ENCODE data around the gene P4HTM. TPM values are rescaled to one million over a fixed set of nuclear protein-coding genes. Genes with fewer than 3 reads are reported as not detected.

Gene P4HTM
- total RNA-seq, 3 donors from 2014 or later = 40.2 to 60.6 (median 41.4) TPM

DNA sequence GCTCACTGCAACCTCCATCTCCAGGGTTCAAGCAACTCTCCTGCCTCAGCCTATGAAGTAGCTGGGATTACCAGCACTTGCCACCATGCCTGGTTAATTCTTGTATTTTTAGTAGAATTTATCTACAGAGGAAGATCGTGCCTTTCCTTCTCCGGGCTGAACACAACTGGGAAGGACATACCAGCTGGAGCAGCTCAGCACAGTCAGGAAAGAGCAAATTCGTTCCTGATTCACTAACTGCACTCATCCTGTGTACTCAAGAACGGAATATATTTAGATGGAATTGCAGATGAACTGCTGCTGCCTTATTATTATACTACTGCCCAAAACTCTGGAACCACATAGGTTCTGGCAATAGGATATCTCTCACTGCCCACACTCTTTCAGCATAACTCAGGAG is 27.1 kb upstream of the P4HTM start:
- DNase-seq = no peak
- no peak for ATAC-seq
- no peaks in the 10 kb centered on the region for H3K36me3 ChIP-seq (ENCODE audit: low read depth)
- intact Hi-C loops (cut with DNase I, micrococcal nuclease) = no loop called here
- peaks cover 22% of the 10 kb centered on the region for H3K4me1 ChIP-seq (ENCODE audit: low read depth)
- H3K9me3 ChIP-seq = no peaks in the 10 kb centered on the region
- TF ChIP-seq, protein P1, sequence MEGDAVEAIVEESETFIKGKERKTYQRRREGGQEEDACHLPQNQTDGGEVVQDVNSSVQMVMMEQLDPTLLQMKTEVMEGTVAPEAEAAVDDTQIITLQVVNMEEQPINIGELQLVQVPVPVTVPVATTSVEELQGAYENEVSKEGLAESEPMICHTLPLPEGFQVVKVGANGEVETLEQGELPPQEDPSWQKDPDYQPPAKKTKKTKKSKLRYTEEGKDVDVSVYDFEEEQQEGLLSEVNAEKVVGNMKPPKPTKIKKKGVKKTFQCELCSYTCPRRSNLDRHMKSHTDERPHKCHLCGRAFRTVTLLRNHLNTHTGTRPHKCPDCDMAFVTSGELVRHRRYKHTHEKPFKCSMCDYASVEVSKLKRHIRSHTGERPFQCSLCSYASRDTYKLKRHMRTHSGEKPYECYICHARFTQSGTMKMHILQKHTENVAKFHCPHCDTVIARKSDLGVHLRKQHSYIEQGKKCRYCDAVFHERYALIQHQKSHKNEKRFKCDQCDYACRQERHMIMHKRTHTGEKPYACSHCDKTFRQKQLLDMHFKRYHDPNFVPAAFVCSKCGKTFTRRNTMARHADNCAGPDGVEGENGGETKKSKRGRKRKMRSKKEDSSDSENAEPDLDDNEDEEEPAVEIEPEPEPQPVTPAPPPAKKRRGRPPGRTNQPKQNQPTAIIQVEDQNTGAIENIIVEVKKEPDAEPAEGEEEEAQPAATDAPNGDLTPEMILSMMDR (IDR thresholded peaks at IDR 0.05) = no peak
- H3K4me3 ChIP-seq = no peak overlapping the region

DNA sequence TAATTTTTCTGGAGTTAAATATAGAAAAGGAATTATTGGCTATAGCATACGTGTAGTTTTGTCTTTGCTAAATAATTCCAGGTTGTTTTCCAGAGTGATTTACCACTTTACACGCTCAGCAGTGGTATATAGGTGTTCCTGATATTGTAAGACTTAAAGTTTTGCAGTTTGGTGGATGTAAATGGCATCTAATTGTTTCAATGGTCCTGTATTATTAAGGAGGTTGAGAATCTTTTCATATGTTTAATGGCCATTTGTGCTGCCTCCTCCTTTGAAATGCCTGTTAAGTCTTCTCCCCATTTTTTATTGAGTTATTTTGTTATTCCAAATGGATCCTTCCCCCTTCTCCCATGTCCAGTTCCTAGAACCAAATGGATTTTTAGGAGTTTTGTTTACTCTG is 26.4 kb upstream of the P4HTM start:
- H3K9me3 ChIP-seq = no peaks in the 10 kb centered on the region
- no peak overlapping the region for H3K4me3 ChIP-seq
- intact Hi-C loops (cut with DNase I, micrococcal nuclease) = no loop called here
- H3K4me1 ChIP-seq (ENCODE audit: low read depth) = peaks cover 22% of the 10 kb centered on the region
- TF ChIP-seq, protein P1 (IDR thresholded peaks at IDR 0.05) = no peak
- no peaks in the 10 kb centered on the region for H3K36me3 ChIP-seq (ENCODE audit: low read depth)
- DNase-seq = no peak
- no peak for ATAC-seq

DNA sequence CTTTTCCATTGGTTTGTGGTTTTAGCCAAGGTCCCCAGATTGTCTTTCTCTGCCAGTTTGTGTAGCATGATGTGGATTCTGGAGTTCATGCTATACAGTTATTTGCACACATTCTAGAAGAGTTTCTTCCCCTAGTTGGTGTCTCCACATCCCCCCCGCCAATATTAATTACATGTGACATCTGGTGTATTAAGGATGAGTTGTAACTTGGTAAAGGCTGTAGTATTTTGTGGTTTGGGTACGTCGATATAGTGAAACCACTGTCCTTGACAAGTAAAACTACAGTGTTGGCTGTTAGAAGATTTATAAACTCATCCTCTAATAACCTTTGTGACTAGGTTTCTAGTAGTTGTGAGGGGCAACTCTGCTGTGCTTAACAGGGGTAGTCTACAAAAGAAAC is 23.7 kb upstream of the P4HTM start:
- no peak overlapping the region for H3K4me3 ChIP-seq
- H3K4me1 ChIP-seq (ENCODE audit: low read depth) = peaks cover 22% of the 10 kb centered on the region
- H3K9me3 ChIP-seq = no peaks in the 10 kb centered on the region
- no peak for ATAC-seq
- TF ChIP-seq, protein P1 (IDR thresholded peaks at IDR 0.05) = no peak
- H3K36me3 ChIP-seq (ENCODE audit: low read depth) = no peaks in the 10 kb centered on the region
- intact Hi-C loops (cut with DNase I, micrococcal nuclease) = no loop called here
- no peak for DNase-seq

DNA sequence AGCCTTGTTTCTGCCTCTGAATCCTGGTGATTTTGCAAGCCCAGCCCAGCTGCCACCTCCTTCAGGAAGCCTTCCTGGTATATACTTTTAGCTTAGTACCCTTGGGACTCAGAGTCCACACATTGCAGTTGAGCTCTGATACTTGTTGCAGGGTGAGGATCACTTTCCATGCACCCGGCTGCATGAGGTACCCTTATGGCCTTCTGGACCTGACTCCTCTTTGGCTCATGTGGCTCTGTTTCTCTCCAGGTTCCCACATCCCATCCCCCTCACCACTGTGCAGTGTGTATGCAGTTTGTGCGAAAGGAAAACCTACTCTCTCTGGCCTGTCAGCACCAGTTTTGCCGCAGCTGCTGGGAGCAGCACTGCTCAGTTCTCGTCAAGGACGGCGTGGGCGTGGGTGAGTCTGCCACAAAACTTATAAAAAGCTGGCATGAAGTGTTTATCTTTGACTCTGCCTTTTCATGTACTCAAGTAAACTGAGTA is 23.1 kb upstream of the P4HTM start:
- Histone ChIP-seq H3K9me3 (no peaks in the 10 kb centered on the region), H3K4me3 (no peak overlapping the region), H3K4me1 (ENCODE audit: low read depth) (peaks cover 22% of the 10 kb centered on the region), H3K36me3 (ENCODE audit: low read depth) (no peaks in the 10 kb centered on the region)
- intact Hi-C loops (cut with DNase I, micrococcal nuclease) = no loop called here
- peak; percentile 77 for ATAC-seq
- TF ChIP-seq, protein P1 (IDR thresholded peaks at IDR 0.05) = no peak
- DNase-seq = peak; percentile 66 to 67 (median 67)

DNA sequence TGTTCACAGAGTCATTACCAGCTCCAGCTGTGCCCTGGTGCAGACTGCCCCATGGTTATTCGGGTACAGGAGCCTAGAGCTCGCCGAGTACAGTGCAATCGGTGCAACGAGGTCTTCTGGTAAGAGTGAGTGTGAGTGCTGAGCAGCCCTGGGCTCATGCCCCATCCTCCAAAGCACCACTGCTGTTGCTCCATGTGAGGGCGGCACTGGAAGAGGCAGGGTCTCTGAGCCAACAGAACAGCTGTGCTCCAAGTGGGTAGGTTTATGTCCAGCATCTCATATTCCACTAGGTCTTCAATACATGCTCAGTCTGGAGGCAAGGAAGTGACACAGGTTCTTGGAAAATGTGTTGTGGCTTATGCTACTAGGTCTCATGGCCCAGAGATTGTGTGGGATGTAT is 19.5 kb upstream of the P4HTM start:
- DNase-seq (no peak), ATAC-seq (no peak)
- Histone ChIP-seq H3K36me3 (ENCODE audit: low read depth) (peaks cover 9% of the 10 kb centered on the region), H3K4me3 (no peak overlapping the region), H3K9me3 (no peaks in the 10 kb centered on the region), H3K4me1 (ENCODE audit: low read depth) (peaks cover 15% of the 10 kb centered on the region)
- intact Hi-C loops (cut with DNase I, micrococcal nuclease) = no loop called here
- TF ChIP-seq, protein P1 (IDR thresholded peaks at IDR 0.05) = no peak
